B cell (primary cell): ENCODE measurements around the gene ABCF3. TPM values are rescaled to one million over a fixed set of nuclear protein-coding genes. Genes with fewer than 3 reads are reported as not detected.

Source experiments
- ATAC-seq: fragments of 200-7000 bp; cut with Tn5 transposase; one replicate; pipeline ENCODE4 v1.10.0; 2021; ENCODE audit warnings: low read depth, mild to moderate bottlenecking, moderate number of reproducible peaks, moderate library complexity
- CTCF ChIA-PET: fragments of 350-600 bp; sonication (Branson Sonifier 250); formaldehyde crosslinking; loops from one replicate; lab custom pipeline; 2021; ENCODE audit warnings: antibody characterized with exemption, inconsistent platforms; lab: Charles Lee
- POLR2A ChIA-PET: fragments of 350-600 bp; sonication (Branson Sonifier 250); formaldehyde crosslinking; loops from one replicate; lab custom pipeline; 2021; ENCODE audit warnings: antibody characterized with exemption; lab: Charles Lee
- DNase-seq: peaks from one replicate; pipeline ENCODE4 v3.0.0; 2013
- H2AFZ ChIP-seq: 2 replicates; pipeline ENCODE4 v1.6.1; 2012; ENCODE audit warnings: mild to moderate bottlenecking, low read depth, low read length; ENCODE audit not compliant: insufficient read depth, poor library complexity, severe bottlenecking
- H3K27ac ChIP-seq, 2 donors: 1 replicate in 1 of 2; 2 replicates in 1 of 2; pipeline ENCODE4 v1.5.1; 2012 to 2013; ENCODE audit warnings: low read length in 2 of 2, mild to moderate bottlenecking in 2 of 2, moderate library complexity in 1 of 2
- H3K27me3 ChIP-seq, 4 experiments: fragments of 200-600 bp in 1 of 4; sonication (generic) in 1 of 4; replicated peaks in 1 of 4; 1 replicate in 2 of 4; 2 replicates in 2 of 4; pipeline versions ENCODE4 v1.6.1 to v1.7.0; 2013 to 2016; ENCODE audit warnings: low read length in 3 of 4, mild to moderate bottlenecking in 2 of 4, mixed read lengths in 1 of 4, moderate library complexity in 1 of 4; ENCODE audit not compliant: insufficient read depth in 4 of 4, control insufficient read depth in 3 of 4; ENCODE audit errors: control extremely low read depth in 1 of 4
- H3K36me3 ChIP-seq, 2 experiments: replicated peaks in 1 of 2; 1 replicate in 1 of 2; 2 replicates in 1 of 2; pipeline versions ENCODE4 v1.6.1 to v1.7.1; 2013; ENCODE audit warnings: low read length in 1 of 2; ENCODE audit not compliant: insufficient read depth in 2 of 2, control insufficient read depth in 1 of 2; ENCODE audit errors: control extremely low read depth in 1 of 2, extremely low read depth in 1 of 2
- H3K4me1 ChIP-seq, 2 donors: fragments of 200-600 bp in 1 of 2; sonication (generic) in 1 of 2; 1 replicate in 1 of 2; 2 replicates in 1 of 2; pipeline versions ENCODE4 v1.5.1 to v1.6.1; 2013 to 2017; ENCODE audit warnings: low read length in 2 of 2; ENCODE audit not compliant: control insufficient read depth in 2 of 2, insufficient read depth in 2 of 2
- H3K4me2 ChIP-seq: replicated peaks from 2 replicates; pipeline ENCODE3; 2012; ENCODE audit warnings: mild to moderate bottlenecking, low read depth, low read length; ENCODE audit not compliant: poor library complexity, severe bottlenecking
- H3K4me3 ChIP-seq, 5 experiments: fragments of 200-600 bp in 1 of 5; sonication (generic) in 1 of 5; 1 replicate in 3 of 5; 2 replicates in 2 of 5; pipeline versions ENCODE4 v1.5.1 to v1.7.0; 2011 to 2016; ENCODE audit warnings: low read length in 4 of 5, mild to moderate bottlenecking in 4 of 5, low read depth in 2 of 5, control low read depth in 1 of 5, moderate library complexity in 1 of 5; ENCODE audit not compliant: insufficient read depth in 1 of 5; ENCODE audit errors: control extremely low read depth in 1 of 5, extremely low read depth in 1 of 5
- H3K79me2 ChIP-seq: fragments of 200-600 bp; sonication (generic); one replicate; pipeline ENCODE4 v1.6.0; 2016; ENCODE audit warnings: low read length; ENCODE audit not compliant: control insufficient read depth, insufficient read depth
- H3K9ac ChIP-seq: fragments of 200-600 bp; sonication (generic); 2 replicates; pipeline ENCODE4 v1.6.1; 2017; ENCODE audit warnings: mild to moderate bottlenecking, low read length, moderate library complexity
- H3K9me3 ChIP-seq, 3 donors: one replicate each; pipeline versions ENCODE4 v1.6.1 to v1.7.1; 2013; ENCODE audit warnings: low read length in 2 of 3; ENCODE audit not compliant: control insufficient read depth in 2 of 3, insufficient read depth in 1 of 3; ENCODE audit errors: control extremely low read depth in 1 of 3
- H4K20me1 ChIP-seq: 2 replicates; pipeline ENCODE4 v1.6.0; 2012; ENCODE audit warnings: mild to moderate bottlenecking, low read length; ENCODE audit not compliant: insufficient read depth, control insufficient read depth, poor library complexity, severe bottlenecking
- H3K27ac Mint-ChIP-seq: one replicate; pipeline ENCODE4 v1.8.0; 2021; ENCODE audit warnings: mixed read lengths
- H3K27me3 Mint-ChIP-seq: one replicate; pipeline ENCODE4 v1.8.0; 2021; ENCODE audit warnings: mixed read lengths
- H3K4me1 Mint-ChIP-seq: one replicate; pipeline ENCODE4 v1.8.0; 2021; ENCODE audit warnings: mixed read lengths
- H3K4me3 Mint-ChIP-seq: one replicate; pipeline ENCODE4 v1.8.0; 2021; ENCODE audit warnings: mixed read lengths
- H3K9me3 Mint-ChIP-seq: one replicate; pipeline ENCODE4 v1.8.0; 2022; ENCODE audit warnings: mixed read lengths; ENCODE audit not compliant: insufficient read depth
- CTCF ChIP-seq: fragments of 200-600 bp; IDR thresholded peaks from one replicate; pipeline ENCODE4 v1.8.0; 2022; ENCODE audit warnings: antibody characterized with exemption, mild to moderate bottlenecking
- EZH2 ChIP-seq: IDR thresholded peaks from 2 replicates; pipeline ENCODE4 v1.6.1; 2012; ENCODE audit warnings: borderline replicate concordance, low read depth, mild to moderate bottlenecking, moderate library complexity, low read length; ENCODE audit not compliant: insufficient read depth, poor library complexity, severe bottlenecking
- WGBS: methylation state at CpG from one replicate; pipeline ENCODE4 v1.1.5; 2013; ENCODE audit warnings: missing lambda C conversion rate; ENCODE audit not compliant: insufficient coverage; 5-methylcytosine and 5-hydroxymethylcytosine counted together
- intact Hi-C: fragments of 100-400 bp; cut with micrococcal nuclease; formaldehyde crosslinking; loops from one replicate; pipeline ENCODE4 v1.10.0; 2022
- polyA plus RNA-seq: library from polyadenylated mRNA; depleted of rRNA; stranded (reverse); fragments of >200 nt; gene quantifications from 2 replicates; pipeline ENCODE4 v1.2.3, GENCODE V29; 2012
- total RNA-seq, 2 donors: library from RNA; stranded (reverse); fragments of 120-200 nt in 1 of 2; gene quantifications; 1 replicate in 1 of 2; 2 replicates in 1 of 2; pipeline versions ENCODE4 v1.2.3 to v1.2.4, GENCODE V29; 2013 to 2022

ABCF3 gene
- total and polyA plus RNA-seq, 2 donors (not counting 1 experiment from before 2014, with no cell fraction given) = 74.0 to 115 TPM

- no peaks in the 10 kb centered on the region for H3K27me3 Mint-ChIP-seq
- CTCF ChIA-PET = interaction anchor here (0.9 to 1.9 kb wide), 5 partner anchors 12 to 301 kb away, joined by 3 to 9 read pairs (median 3); partner anchors contain the start of genes EEF1AKMT4 and PARL
- TF ChIP-seq EZH2 (no peak), CTCF (no peak)
- peaks cover 40% of the 10 kb centered on the region for H3K79me2 ChIP-seq
- H3K9me3 Mint-ChIP-seq = no peaks in the 10 kb centered on the region
- peak overlapping the region; percentile 92 for H3K4me2 ChIP-seq
- peak overlapping the region; percentile 95 for H2AFZ ChIP-seq
- ATAC-seq (peak; percentile 94), DNase-seq (peak; percentile 100)
- no peaks in the 10 kb centered on the region for H3K27me3 ChIP-seq
- peak overlapping the region; percentile 84 for H3K9ac ChIP-seq
- peak overlapping the region; percentile 94 for H3K27ac Mint-ChIP-seq
- peaks cover 17 to 21% of the 10 kb centered on the region in 2 donors for H3K4me1 ChIP-seq
- peaks cover 27% of the 10 kb centered on the region for H4K20me1 ChIP-seq
- POLR2A ChIA-PET = interaction anchor here (0.8 to 1.1 kb wide), 5 partner anchors 8 to 52 kb away, joined by 3 to 7 read pairs (median 4); partner anchors contain the start of genes AP2M1 and EIF2B5
- H3K4me3 ChIP-seq = peak overlapping the region; percentile 70 to 100 (median 97)
- H3K27ac ChIP-seq = peak overlapping the region; percentile 48 to 68
- intact Hi-C loops = loop anchor here (1.0 to 5.0 kb wide), 10 partner anchors 11 to 527 kb away; partner anchors contain the start of genes ABCC5, AP2M1, DVL3 and EEF1AKMT4
- peak overlapping the region; percentile 99 for H3K4me3 Mint-ChIP-seq
- WGBS = 5% methylated on average over 55 of the region's 55 CpGs
- no peaks in the 10 kb centered on the region for H3K9me3 ChIP-seq
- H3K4me1 Mint-ChIP-seq = peaks cover 33% of the 10 kb centered on the region
- peaks cover 4 to 65% of the 10 kb centered on the region in 2 experiments for H3K36me3 ChIP-seq
Measured at GRCh38 chr3:184185461-184186183, 377 bp upstream of the ABCF3 start.

GRCh38 chr3:184186902-184187207 lies 856 bp downstream of the ABCF3 start:
- intact Hi-C loops = loop anchor here (1.0 to 5.0 kb wide), 5 partner anchors 42 to 525 kb away; partner anchors contain the start of genes EIF2B5, MAGEF1, PSMD2 and VWA5B2
- peak overlapping the region; percentile 84 for H3K9ac ChIP-seq
- WGBS = no CpG with 5 or more reads among the region's 3 CpGs

More at GRCh38 chr3:184186902-184187207, 856 bp downstream of the ABCF3 start:
- Histone ChIP-seq H3K36me3 (peaks cover 5 to 65% of the 10 kb centered on the region in 2 experiments), H3K9me3 (no peaks in the 10 kb centered on the region), H3K27ac (no peak overlapping the region), H3K27me3 (no peaks in the 10 kb centered on the region), H3K4me3 (peak overlapping the region; percentile 70 to 100 (median 97)), H2AFZ (peak overlapping the region; percentile 95), H3K79me2 (peaks cover 40% of the 10 kb centered on the region), H3K4me1 (peaks cover 17 to 21% of the 10 kb centered on the region in 2 donors), H4K20me1 (peaks cover 27% of the 10 kb centered on the region), H3K4me2 (peak overlapping the region; percentile 92)
- no peaks in the 10 kb centered on the region for H3K9me3 Mint-ChIP-seq
- no peaks in the 10 kb centered on the region for H3K27me3 Mint-ChIP-seq
- CTCF ChIA-PET = interaction anchor here (1.0 to 1.9 kb wide), 4 partner anchors 13 to 52 kb away, joined by 4 to 9 read pairs (median 5); partner anchors contain the start of gene EIF2B5
- H3K27ac Mint-ChIP-seq = peak overlapping the region; percentile 94
- H3K4me1 Mint-ChIP-seq = peaks cover 33% of the 10 kb centered on the region
- DNase-seq = no peak
- ATAC-seq = no peak
- POLR2A ChIA-PET = interaction anchor here (0.7 kb wide), 1 partner anchor 175 kb away, joined by 13 read pairs; no protein-coding TSS in a partner anchor
- peak overlapping the region; percentile 99 for H3K4me3 Mint-ChIP-seq
- TF ChIP-seq CTCF (no peak), EZH2 (no peak)
